A673 (cell line): ENCODE data around the gene ZIM2. TPM values are rescaled to one million over a fixed set of nuclear protein-coding genes. Genes with fewer than 3 reads are reported as not detected.

ENCODE experiments used
- BruUV-seq: library from RNA; stranded (reverse); fragments of 400-500 nt; replicated peaks from 2 replicates; lab custom pipeline; 2021; lab: Mats Ljungman, UMichigan
- CTCF ChIA-PET: fragments of 300-600 bp; sonication (Branson Sonifier 250); formaldehyde crosslinking; loops from one replicate; lab custom pipeline; 2022; ENCODE audit warnings: antibody characterized with exemption; lab: Charles Lee
- POLR2A ChIA-PET: fragments of 300-600 bp; sonication (Branson Sonifier 250); formaldehyde crosslinking; loops from one replicate; lab custom pipeline; 2022; ENCODE audit warnings: antibody characterized with exemption; ENCODE audit not compliant: low non-redundant PET; lab: Charles Lee
- DNase-seq: peaks from one replicate; pipeline ENCODE4 v3.0.0-alpha.2; 2015; ENCODE audit warnings: low spot score
- H3K27ac ChIP-seq: fragments of 200-600 bp; sonication (generic); 2 replicates; pipeline ENCODE4 v1.5.1; 2016; ENCODE audit warnings: mixed run types, low read depth, mild to moderate bottlenecking, mixed read lengths, antibody characterized with exemption, low read length; ENCODE audit not compliant: poor library complexity, severe bottlenecking
- H3K27me3 ChIP-seq: fragments of 200-600 bp; sonication (generic); replicated peaks from 2 replicates; pipeline ENCODE4 v1.6.1; 2017; ENCODE audit warnings: mixed run types, low read depth, mild to moderate bottlenecking, mixed read lengths, antibody characterized with exemption, low read length; ENCODE audit not compliant: insufficient read depth, poor library complexity
- H3K36me3 ChIP-seq: fragments of 200-600 bp; sonication (generic); 2 replicates; pipeline ENCODE4 v1.6.1; 2016; ENCODE audit warnings: mixed run types, mild to moderate bottlenecking, mixed read lengths, antibody characterized with exemption, low read length; ENCODE audit not compliant: insufficient read depth, poor library complexity, severe bottlenecking
- H3K4me1 ChIP-seq: fragments of 200-600 bp; sonication (generic); 2 replicates; pipeline ENCODE4 v1.6.1; 2017; ENCODE audit warnings: mixed run types, mild to moderate bottlenecking, mixed read lengths, antibody characterized with exemption, low read length; ENCODE audit not compliant: insufficient read depth, poor library complexity, severe bottlenecking
- H3K4me3 ChIP-seq: fragments of 200-600 bp; sonication (generic); 2 replicates; pipeline ENCODE4 v1.5.1; 2016; ENCODE audit warnings: low read depth, mixed run types, mild to moderate bottlenecking, mixed read lengths, low read length; ENCODE audit not compliant: poor library complexity, severe bottlenecking
- H3K9me3 ChIP-seq: fragments of 200-600 bp; sonication (generic); 2 replicates; pipeline ENCODE4 v1.6.1; 2016; ENCODE audit warnings: mixed run types, low read depth, mild to moderate bottlenecking, mixed read lengths, antibody characterized with exemption, low read length; ENCODE audit not compliant: poor library complexity, severe bottlenecking
- CTCF ChIP-seq: fragments of 300-800, 200-600 bp; sonication (generic); conservative IDR thresholded peaks from 2 replicates; pipeline ENCODE4 v1.5.1; 2017; ENCODE audit warnings: low read depth, mild to moderate bottlenecking, antibody characterized with exemption, low read length, moderate library complexity, mixed read lengths
- EZH2 ChIP-seq: fragments of 200-600 bp; sonication (generic); IDR thresholded peaks from 2 replicates; pipeline ENCODE4 v1.6.1; 2017; ENCODE audit warnings: borderline replicate concordance, low read depth, mild to moderate bottlenecking, mixed read lengths, antibody characterized with exemption, low read length; ENCODE audit not compliant: poor library complexity, severe bottlenecking
- intact Hi-C: fragments of 100-400 bp; cut with micrococcal nuclease; formaldehyde crosslinking; loops from one replicate; pipeline ENCODE4 v1.10.0; 2022; ENCODE audit not compliant: unreplicated experiment
- total RNA-seq: library from RNA; stranded (reverse); gene quantifications from 2 replicates; pipeline ENCODE4 v1.2.3, GENCODE V29; 2021

Gene ZIM2
- total RNA-seq, 1 experiment from 2014 or later: 4.6 TPM

- CTCF ChIA-PET: interaction anchor here (0.6 kb wide), 1 partner anchor 9 kb away, joined by 3 read pairs; no protein-coding TSS in a partner anchor
- no peaks in the 10 kb centered on the region for H3K4me1 ChIP-seq
- peaks cover 17% of the 10 kb centered on the region for H3K9me3 ChIP-seq
- no peaks in the 10 kb centered on the region for H3K36me3 ChIP-seq
- H3K27me3 ChIP-seq: no peaks in the 10 kb centered on the region
- POLR2A ChIA-PET: no interaction called here
- TF ChIP-seq EZH2: no peak
- TF ChIP-seq CTCF: no peak
- BruUV-seq: no TSS peak
- no peak overlapping the region for H3K27ac ChIP-seq
- intact Hi-C loops: no loop called here
- H3K4me3 ChIP-seq: no peak overlapping the region
- no peak for DNase-seq
Measured at GRCh38 chr19:56764196-56764695, 76.3 kb downstream of the ZIM2 start.

DNA sequence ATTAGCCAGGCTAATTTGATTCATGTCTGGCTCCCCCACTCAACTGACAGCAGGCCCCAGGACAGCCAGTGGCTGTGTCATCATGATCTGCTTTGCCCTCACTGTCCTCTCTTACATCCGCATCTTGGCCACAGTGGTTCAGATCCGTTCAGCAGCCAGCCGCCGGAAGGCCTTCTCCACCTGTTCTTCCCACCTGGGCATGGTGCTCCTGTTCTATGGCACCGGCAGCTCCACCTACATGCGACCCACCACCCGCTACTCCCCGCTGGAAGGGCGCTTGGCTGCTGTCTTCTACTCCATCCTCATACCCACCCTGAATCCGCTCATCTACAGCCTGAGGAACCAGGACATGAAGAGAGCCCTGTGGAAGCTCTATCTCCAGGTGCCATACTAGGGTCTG lies 79.7 kb downstream of the ZIM2 start:
- POLR2A ChIA-PET: no interaction called here
- Histone ChIP-seq H3K27ac (no peak overlapping the region), H3K36me3 (no peaks in the 10 kb centered on the region), H3K4me3 (no peak overlapping the region), H3K4me1 (no peaks in the 10 kb centered on the region), H3K27me3 (no peaks in the 10 kb centered on the region), H3K9me3 (peaks cover 17% of the 10 kb centered on the region)
- CTCF ChIA-PET: no interaction called here
- DNase-seq: no peak
- intact Hi-C loops: no loop called here
- TF ChIP-seq EZH2 (no peak), CTCF (no peak)
- BruUV-seq: no TSS peak

GRCh38 chr19:56759531-56759930 lies 81.0 kb downstream of the ZIM2 start:
- ChIA-PET POLR2A (no interaction called here), CTCF (no interaction called here)
- H3K4me1 ChIP-seq: no peaks in the 10 kb centered on the region
- TF ChIP-seq CTCF (no peak), EZH2 (no peak)
- no peaks in the 10 kb centered on the region for H3K27me3 ChIP-seq
- H3K4me3 ChIP-seq: no peak overlapping the region
- BruUV-seq: no TSS peak
- H3K36me3 ChIP-seq: no peaks in the 10 kb centered on the region
- H3K27ac ChIP-seq: no peak overlapping the region
- intact Hi-C loops: no loop called here
- no peak for DNase-seq
- peaks cover 11% of the 10 kb centered on the region for H3K9me3 ChIP-seq
